ENCODE data around the gene WDR64.
"Not testable (repeated sequence)": the region's sequence is repeated elsewhere in the genome, so short reads cannot be mapped to it uniquely, and the experiment has no call there.

Gene WDR64

DNA sequence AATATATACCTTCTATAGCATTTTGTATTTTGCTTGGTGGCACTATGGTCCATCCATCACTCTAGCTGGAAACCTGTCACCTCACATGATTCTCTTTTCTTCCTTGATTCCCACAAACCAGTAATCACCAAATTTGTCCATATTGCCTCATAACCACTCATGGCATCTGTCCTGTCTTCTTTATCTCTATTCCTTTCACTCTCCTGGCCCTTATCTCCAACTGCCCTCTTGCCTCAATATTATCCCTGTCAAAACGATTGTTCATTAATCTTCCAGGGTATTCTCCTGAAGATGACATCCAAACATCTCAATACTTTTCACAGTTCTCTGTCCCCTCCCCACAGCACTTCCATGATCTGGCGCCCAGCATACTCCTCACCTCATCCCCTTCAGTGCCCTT lies 46.1 kb downstream of the WDR64 start:
- H2AK5ac ChIP-seq (ENCODE audit: low read depth, low read length), result no peak overlapping the region
- H3K23ac ChIP-seq (ENCODE audit: low read depth, low read length, poor library complexity), result no peak overlapping the region
- WGBS, 2 donors (ENCODE audit: extremely low coverage in 2 of 2, insufficient read length in 2 of 2, insufficient replicate concordance in 1 of 2), result no CpG with 5 or more reads among the region's 2 CpGs
- H4K91ac ChIP-seq (ENCODE audit: low read depth, low read length, poor library complexity), result no peak overlapping the region
- H3K79me1 ChIP-seq (ENCODE audit: low read depth, low read length), result no peaks in the 10 kb centered on the region
- no peak overlapping the region for H4K8ac ChIP-seq (ENCODE audit: low read depth, low read length)
- no peak overlapping the region for H3K4me3 ChIP-seq (ENCODE audit: low read length in 2 of 2)
- H3K9me3 ChIP-seq (replicated peaks in 1 of 2; ENCODE audit: control insufficient read depth in 2 of 2, insufficient read depth in 1 of 2, low read depth in 1 of 2, low read length in 2 of 2), result no peaks in the 10 kb centered on the region
- no peak overlapping the region for H3K4me2 ChIP-seq (ENCODE audit: insufficient read depth, low read length, poor library complexity, severe bottlenecking)
- H3K4me1 ChIP-seq (ENCODE audit: control insufficient read depth in 2 of 2, insufficient read depth in 1 of 2, low read depth in 1 of 2, low read length in 2 of 2), result no peaks in the 10 kb centered on the region
- H3K18ac ChIP-seq (ENCODE audit: low read length), result no peak overlapping the region
- H3K14ac ChIP-seq (ENCODE audit: low read length), result no peak overlapping the region
- no peak overlapping the region for H2BK120ac ChIP-seq (ENCODE audit: low read depth, low read length)
- no peak overlapping the region for H3K27ac ChIP-seq (replicated peaks; ENCODE audit: low read length)
- no peak overlapping the region for H2AFZ ChIP-seq (ENCODE audit: low read length)
- no peaks in the 10 kb centered on the region for H3K36me3 ChIP-seq (replicated peaks in 1 of 2; ENCODE audit: control insufficient read depth in 2 of 2, insufficient read depth in 2 of 2, low read length in 2 of 2)
- no peak overlapping the region for H2BK15ac ChIP-seq (ENCODE audit: low read length)
- DNase-seq (ENCODE audit: low spot score), result no peak
- H2BK5ac ChIP-seq (ENCODE audit: low read length), result no peak overlapping the region
- no peaks in the 10 kb centered on the region for H3K27me3 ChIP-seq (ENCODE audit: control insufficient read depth in 3 of 3, insufficient read depth in 3 of 3, low read depth in 1 of 3, low read length in 3 of 3)
- H2BK12ac ChIP-seq (ENCODE audit: low read length), result no peak overlapping the region
- H3K9ac ChIP-seq (ENCODE audit: low read depth, low read length, poor library complexity), result no peak overlapping the region
- no peak overlapping the region for H3K4ac ChIP-seq (ENCODE audit: low read length)

DNA sequence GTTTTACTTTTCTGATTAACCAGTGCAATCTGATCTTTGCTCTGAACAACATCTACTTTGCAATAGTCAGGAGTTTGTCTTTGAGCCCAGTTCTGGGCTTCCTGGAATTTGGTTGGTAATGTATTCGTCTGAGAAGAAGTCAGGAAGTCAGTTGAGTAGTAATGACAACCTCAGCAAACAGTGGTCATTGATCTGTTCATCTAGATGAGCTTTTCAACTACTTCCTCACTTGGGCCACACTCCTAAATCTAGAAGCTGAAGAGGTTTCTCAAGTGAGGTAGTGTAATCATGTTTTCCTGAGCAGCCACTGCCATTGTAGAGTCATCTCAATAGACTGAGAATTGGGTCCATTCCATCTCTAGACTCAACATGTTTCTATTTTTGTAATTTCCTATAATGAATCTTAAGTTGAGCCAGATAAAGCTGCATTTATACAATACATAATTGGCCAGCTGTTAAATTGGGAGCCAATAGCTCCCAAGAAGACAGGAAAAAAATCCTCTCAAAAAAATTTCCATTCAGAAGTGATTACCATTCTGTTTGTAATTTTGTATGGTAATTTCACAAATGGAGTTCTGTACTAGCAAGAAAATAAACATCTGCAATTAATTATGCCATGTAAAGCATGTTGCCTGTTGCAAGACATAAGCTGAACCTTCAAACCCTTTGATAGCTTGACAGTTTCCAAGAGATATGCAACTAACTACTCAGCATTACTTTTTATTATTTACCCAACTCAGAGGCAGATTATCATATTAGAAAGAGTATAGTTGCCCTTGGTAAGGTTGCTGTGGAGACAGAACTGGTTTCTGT lies 49.6 kb downstream of the WDR64 start:
- no peak overlapping the region for H3K4me2 ChIP-seq (ENCODE audit: insufficient read depth, low read length, poor library complexity, severe bottlenecking)
- no peak overlapping the region for H3K4me3 ChIP-seq (ENCODE audit: low read length in 2 of 2)
- no peak for DNase-seq (ENCODE audit: low spot score)
- whole genome bisulfite sequencing, 2 donors (ENCODE audit: extremely low coverage in 2 of 2, insufficient read length in 2 of 2, insufficient replicate concordance in 1 of 2), result no CpG with 5 or more reads among the region's 1 CpG
- no peak overlapping the region for H2BK12ac ChIP-seq (ENCODE audit: low read length)
- H4K8ac ChIP-seq (ENCODE audit: low read depth, low read length), result no peak overlapping the region
- H3K9ac ChIP-seq (ENCODE audit: low read depth, low read length, poor library complexity), result no peak overlapping the region
- no peak overlapping the region for H2BK15ac ChIP-seq (ENCODE audit: low read length)
- H3K23ac ChIP-seq (ENCODE audit: low read depth, low read length, poor library complexity), result no peak overlapping the region
- no peaks in the 10 kb centered on the region for H3K79me1 ChIP-seq (ENCODE audit: low read depth, low read length)
- no peak overlapping the region for H2BK120ac ChIP-seq (ENCODE audit: low read depth, low read length)
- no peaks in the 10 kb centered on the region for H3K9me3 ChIP-seq (replicated peaks in 1 of 2; ENCODE audit: control insufficient read depth in 2 of 2, insufficient read depth in 1 of 2, low read depth in 1 of 2, low read length in 2 of 2)
- no peaks in the 10 kb centered on the region for H3K36me3 ChIP-seq (replicated peaks in 1 of 2; ENCODE audit: control insufficient read depth in 2 of 2, insufficient read depth in 2 of 2, low read length in 2 of 2)
- H2BK5ac ChIP-seq (ENCODE audit: low read length), result no peak overlapping the region
- H2AFZ ChIP-seq (ENCODE audit: low read length), result no peak overlapping the region
- no peaks in the 10 kb centered on the region for H3K4me1 ChIP-seq (ENCODE audit: control insufficient read depth in 2 of 2, insufficient read depth in 1 of 2, low read depth in 1 of 2, low read length in 2 of 2)
- H2AK5ac ChIP-seq (ENCODE audit: low read depth, low read length), result no peak overlapping the region
- no peak overlapping the region for H3K4ac ChIP-seq (ENCODE audit: low read length)
- no peak overlapping the region for H3K18ac ChIP-seq (ENCODE audit: low read length)
- no peaks in the 10 kb centered on the region for H3K27me3 ChIP-seq (ENCODE audit: control insufficient read depth in 3 of 3, insufficient read depth in 3 of 3, low read depth in 1 of 3, low read length in 3 of 3)
- H4K91ac ChIP-seq (ENCODE audit: low read depth, low read length, poor library complexity), result no peak overlapping the region
- no peak overlapping the region for H3K14ac ChIP-seq (ENCODE audit: low read length)
- H3K27ac ChIP-seq (replicated peaks; ENCODE audit: low read length), result no peak overlapping the region

DNA sequence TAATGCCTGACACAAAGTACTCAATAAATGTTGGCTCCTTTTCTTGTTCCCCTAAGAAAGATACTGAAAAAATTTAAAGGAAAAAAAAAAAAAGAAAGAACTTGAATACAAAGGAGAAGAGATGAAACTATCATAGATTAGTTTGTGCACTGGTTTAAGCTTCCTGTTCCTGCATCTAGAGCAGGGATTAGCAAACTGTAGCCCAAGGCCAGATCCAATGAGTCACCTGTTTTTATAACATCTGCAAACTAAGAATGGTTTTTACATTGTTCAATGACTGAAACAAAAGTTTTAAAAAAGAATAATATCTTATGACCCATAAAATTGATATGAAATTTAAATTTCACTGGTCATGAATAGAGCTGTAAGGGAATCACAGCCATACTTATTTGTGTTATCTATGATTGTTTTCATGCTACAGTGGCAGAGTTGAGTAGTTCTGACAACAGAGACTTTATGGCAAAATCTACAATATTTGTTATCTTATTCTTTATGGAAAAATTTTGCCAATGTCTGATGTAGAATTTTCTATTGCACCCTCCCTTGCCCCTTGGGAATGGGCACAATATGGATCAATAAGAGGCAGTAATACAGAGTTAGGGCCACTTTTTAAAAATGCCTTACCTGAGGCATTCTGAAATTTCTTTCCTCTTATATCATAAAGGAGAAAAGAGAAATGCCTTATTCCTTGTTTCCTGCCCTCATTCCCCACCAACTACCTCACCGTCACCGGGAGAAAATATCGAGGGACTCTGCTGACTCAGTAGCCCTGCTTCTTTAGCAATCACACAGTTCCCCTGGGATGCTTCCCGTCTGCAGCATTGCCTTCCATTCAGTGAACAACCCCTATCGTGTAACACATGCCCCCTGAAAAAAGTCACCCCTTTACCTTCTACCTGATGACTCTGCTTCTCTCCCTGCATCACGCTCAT lies 50.6 kb downstream of the WDR64 start:
- Histone ChIP-seq H4K91ac (ENCODE audit: low read depth, low read length, poor library complexity) (no peak overlapping the region), H3K18ac (ENCODE audit: low read length) (no peak overlapping the region), H3K14ac (ENCODE audit: low read length) (no peak overlapping the region), H3K9ac (ENCODE audit: low read depth, low read length, poor library complexity) (no peak overlapping the region), H3K23ac (ENCODE audit: low read depth, low read length, poor library complexity) (no peak overlapping the region), H3K79me1 (ENCODE audit: low read depth, low read length) (no peaks in the 10 kb centered on the region), H3K27ac (replicated peaks; ENCODE audit: low read length) (no peak overlapping the region), H2BK15ac (ENCODE audit: low read length) (no peak overlapping the region), H3K27me3 (ENCODE audit: control insufficient read depth in 3 of 3, insufficient read depth in 3 of 3, low read depth in 1 of 3, low read length in 3 of 3) (no peaks in the 10 kb centered on the region), H2BK12ac (ENCODE audit: low read length) (no peak overlapping the region), H3K36me3 (replicated peaks in 1 of 2; ENCODE audit: control insufficient read depth in 2 of 2, insufficient read depth in 2 of 2, low read length in 2 of 2) (no peaks in the 10 kb centered on the region), H4K8ac (ENCODE audit: low read depth, low read length) (no peak overlapping the region), H2AFZ (ENCODE audit: low read length) (no peak overlapping the region), H2BK5ac (ENCODE audit: low read length) (no peak overlapping the region), H2AK5ac (ENCODE audit: low read depth, low read length) (no peak overlapping the region), H3K9me3 (replicated peaks in 1 of 2; ENCODE audit: control insufficient read depth in 2 of 2, insufficient read depth in 1 of 2, low read depth in 1 of 2, low read length in 2 of 2) (no peaks in the 10 kb centered on the region), H3K4me3 (ENCODE audit: low read length in 2 of 2) (no peak overlapping the region), H3K4me2 (ENCODE audit: insufficient read depth, low read length, poor library complexity, severe bottlenecking) (no peak overlapping the region), H2BK120ac (ENCODE audit: low read depth, low read length) (no peak overlapping the region), H3K4me1 (ENCODE audit: control insufficient read depth in 2 of 2, insufficient read depth in 1 of 2, low read depth in 1 of 2, low read length in 2 of 2) (no peaks in the 10 kb centered on the region), H3K4ac (ENCODE audit: low read length) (no peak overlapping the region)
- WGBS, 2 donors (ENCODE audit: extremely low coverage in 2 of 2, insufficient read length in 2 of 2, insufficient replicate concordance in 1 of 2), result no CpG with 5 or more reads among the region's 6 CpGs
- DNase-seq (ENCODE audit: low spot score), result no peak

DNA sequence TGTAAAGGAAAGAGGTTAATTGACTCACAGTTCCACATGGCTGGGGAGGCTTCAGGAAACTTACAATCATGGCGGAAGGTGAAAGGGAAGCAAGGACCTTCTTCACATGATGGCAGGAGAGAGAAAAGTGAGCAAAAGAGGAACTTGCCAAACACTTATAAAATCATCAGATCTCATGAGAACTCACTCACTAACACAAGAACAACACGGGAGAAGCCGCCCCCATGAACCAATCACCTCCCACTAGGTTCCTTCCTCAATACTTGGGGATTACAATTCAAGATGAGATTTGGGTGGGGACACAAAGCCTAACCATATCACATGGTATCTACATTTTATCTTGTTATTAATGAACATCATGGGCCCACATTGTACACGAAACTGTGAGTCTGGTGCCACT lies 51.7 kb downstream of the WDR64 start:
- not testable (repeated sequence) for H3K4me1 ChIP-seq (ENCODE audit: control insufficient read depth in 2 of 2, insufficient read depth in 1 of 2, low read depth in 1 of 2, low read length in 2 of 2); H3K18ac ChIP-seq (ENCODE audit: low read length); H3K4me2 ChIP-seq (ENCODE audit: insufficient read depth, low read length, poor library complexity, severe bottlenecking); H4K8ac ChIP-seq (ENCODE audit: low read depth, low read length); H2BK5ac ChIP-seq (ENCODE audit: low read length); H4K91ac ChIP-seq (ENCODE audit: low read depth, low read length, poor library complexity); H3K4ac ChIP-seq (ENCODE audit: low read length); H3K23ac ChIP-seq (ENCODE audit: low read depth, low read length, poor library complexity); H2BK120ac ChIP-seq (ENCODE audit: low read depth, low read length); H3K4me3 ChIP-seq (ENCODE audit: low read length in 2 of 2); H2BK12ac ChIP-seq (ENCODE audit: low read length); H3K27ac ChIP-seq (replicated peaks; ENCODE audit: low read length); H3K9me3 ChIP-seq (replicated peaks in 1 of 2; ENCODE audit: control insufficient read depth in 2 of 2, insufficient read depth in 1 of 2, low read depth in 1 of 2, low read length in 2 of 2); H3K14ac ChIP-seq (ENCODE audit: low read length); H2BK15ac ChIP-seq (ENCODE audit: low read length); H3K36me3 ChIP-seq (replicated peaks in 1 of 2; ENCODE audit: control insufficient read depth in 2 of 2, insufficient read depth in 2 of 2, low read length in 2 of 2); H2AFZ ChIP-seq (ENCODE audit: low read length); H2AK5ac ChIP-seq (ENCODE audit: low read depth, low read length); H3K27me3 ChIP-seq (ENCODE audit: control insufficient read depth in 3 of 3, insufficient read depth in 3 of 3, low read depth in 1 of 3, low read length in 3 of 3); H3K9ac ChIP-seq (ENCODE audit: low read depth, low read length, poor library complexity); H3K79me1 ChIP-seq (ENCODE audit: low read depth, low read length); DNase-seq (ENCODE audit: low spot score)
- WGBS, 2 donors (ENCODE audit: extremely low coverage in 2 of 2, insufficient read length in 2 of 2, insufficient replicate concordance in 1 of 2), result no CpG with 5 or more reads among the region's 4 CpGs
